GM18861 (cell line): ENCODE results near the gene IQCN.
"Not testable (repeated sequence)": the region's sequence is repeated elsewhere in the genome, so short reads cannot be mapped to it uniquely, and the experiment has no call there.

Experiments
- ATAC-seq: cut with Tn5 transposase; IDR thresholded peaks from one replicate; pipeline ENCODE4 v1.9.1; 2021; ENCODE audit not compliant: unreplicated experiment

The IQCN gene

GRCh38 chr19:18218159-18218558, 56.1 kb downstream of the IQCN start:
- ATAC-seq: no peak

DNA sequence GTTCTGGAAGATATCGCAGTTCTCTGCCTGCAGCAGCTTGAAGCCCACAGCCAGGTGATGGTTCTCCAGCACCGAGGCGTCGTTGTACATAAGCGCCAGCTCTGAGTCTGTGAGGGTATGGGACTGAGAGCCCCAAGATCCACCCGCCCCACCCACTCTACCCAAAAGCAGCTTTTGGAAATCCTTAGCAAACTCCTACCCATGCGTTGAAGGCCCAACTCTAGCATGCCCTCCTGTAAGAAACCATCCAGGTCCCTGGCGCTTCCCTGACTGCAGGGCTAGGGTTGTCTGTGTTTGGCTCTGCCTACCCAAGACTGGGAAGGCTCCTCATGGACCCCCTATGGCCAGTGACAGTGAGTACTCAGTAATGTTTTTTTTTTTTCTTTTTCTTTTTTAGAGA, 57.5 kb downstream of the IQCN start:
- ATAC-seq: no peak

- no peak for ATAC-seq
Observed at GRCh38 chr19:18214779-18215433, 59.3 kb downstream of the IQCN start.

- no peak for ATAC-seq
Observed at GRCh38 chr19:18211683-18212082, 62.6 kb downstream of the IQCN start.

GRCh38 chr19:18209912-18210311, 64.3 kb downstream of the IQCN start:
- not testable (repeated sequence) for ATAC-seq

DNA sequence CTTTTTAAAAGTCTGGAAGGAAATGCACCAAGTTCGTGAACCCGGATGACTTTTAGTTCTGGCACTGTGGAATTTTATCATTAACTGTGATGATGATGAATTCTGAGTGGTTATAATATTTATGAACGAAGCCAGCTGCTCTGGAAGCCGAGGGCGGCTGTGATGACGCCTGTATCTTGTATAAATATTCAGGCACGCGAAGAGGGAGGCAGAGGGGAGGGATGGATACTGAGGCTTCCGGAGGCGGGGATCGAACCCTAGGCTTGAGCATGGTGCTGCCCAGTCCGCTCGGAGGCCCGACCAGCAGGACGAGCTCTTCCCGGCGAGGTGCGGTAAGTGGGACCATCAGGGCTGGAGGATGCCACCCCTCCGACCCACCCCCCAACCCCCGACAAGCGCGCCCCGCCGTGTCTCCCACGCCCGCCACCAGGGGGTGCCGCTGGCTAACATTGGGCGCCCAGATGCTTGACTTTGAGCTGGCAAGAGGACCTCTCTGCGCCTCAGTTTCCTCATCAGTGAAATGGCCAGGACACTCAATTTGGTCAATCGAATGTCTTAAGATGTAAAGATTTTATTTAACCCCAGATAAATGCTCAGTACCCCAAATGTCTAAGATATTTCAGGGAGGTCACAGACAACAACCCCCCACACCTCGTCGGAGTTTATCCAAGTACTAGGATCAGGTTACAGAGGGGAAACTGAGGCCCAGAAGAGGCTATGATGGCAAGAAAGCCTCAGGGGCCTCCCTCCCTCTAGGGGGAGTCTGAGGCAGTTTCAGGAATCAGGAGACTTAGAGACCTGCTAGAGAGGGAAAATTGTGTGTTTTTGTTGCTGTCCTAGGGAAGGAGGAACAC, 65.9 kb downstream of the IQCN start:
- ATAC-seq: no peak
